ENCODE results near the gene CTNND1.

GRCh38 chr11:57728829-57729228 is 32.8 kb upstream of the CTNND1 start:
- TF ChIP-seq CTCF (IDR thresholded peaks at IDR 0.05 in 4 of 5, conservative IDR thresholded peaks at IDR 0.05 in 1 of 5): no peak
- no peak for TF ChIP-seq POLR2A (IDR thresholded peaks at IDR 0.05)
